HCT116 (cell line): ENCODE data around the gene SOS1. TPM values are rescaled to one million over a fixed set of nuclear protein-coding genes. Genes with fewer than 3 reads are reported as not detected.

Experiments
- ATAC-seq: fragments of 200-7000 bp; cut with Tn5 transposase; 2 replicates; pipeline ENCODE4 v1.9.1; 2020; ENCODE audit warnings: mild to moderate bottlenecking, moderate library complexity
- BruUV-seq: library from RNA; stranded (reverse); fragments of 400-500 nt; replicated peaks from 2 replicates; lab custom pipeline; 2021; lab: Mats Ljungman, UMichigan
- CTCF ChIA-PET: fragments of 300-600 bp; sonication (Branson Sonifier 250); formaldehyde crosslinking; loops from one replicate; lab custom pipeline; 2021; ENCODE audit warnings: antibody characterized with exemption; lab: Charles Lee
- POLR2A ChIA-PET: fragments of 300-600, 350-600 bp; sonication (Branson Sonifier 250); formaldehyde crosslinking; loops from one replicate; lab custom pipeline; 2021; ENCODE audit warnings: antibody characterized with exemption; lab: Charles Lee
- RAD21 ChIA-PET, 2 experiments: fragments of 300-600 bp; sonication (Branson Sonifier 250); formaldehyde crosslinking; loops; one replicate each; lab custom pipeline; 2023; ENCODE audit warnings: low total read pairs in 2 of 2; ENCODE audit not compliant: uncharacterized antibody in 2 of 2, unreplicated experiment in 2 of 2, low non-redundant PET in 1 of 2; lab: Charles Lee
- DNase-seq: peaks from one replicate; pipeline ENCODE4 v3.0.0-alpha.2; 2010; ENCODE audit warnings: low read depth, low spot score
- H2AFZ ChIP-seq: fragments of 200-600 bp; shearing (Covaris generic), sonication (generic); 2 replicates; pipeline ENCODE4 v1.6.1; 2017; ENCODE audit warnings: low read depth, mixed run types, mixed read lengths, antibody characterized with exemption, low read length; ENCODE audit not compliant: poor library complexity, severe bottlenecking
- H3K27ac ChIP-seq: 2 replicates; pipeline ENCODE4 v1.5.1; 2012; ENCODE audit warnings: low read depth, low read length
- H3K27me3 ChIP-seq: fragments of 200-600 bp; sonication (generic); 2 replicates; pipeline ENCODE4 v1.6.1; 2016; ENCODE audit warnings: mixed run types, low read length, mixed read lengths; ENCODE audit not compliant: insufficient read depth
- H3K36me3 ChIP-seq, 2 experiments: fragments of 200-500 bp in 1 of 2; fragments of 200-600 bp in 1 of 2; sonication (Bioruptor generic) in 1 of 2; sonication (generic) in 1 of 2; 2 replicates each; pipeline versions ENCODE4 v1.5.1 to v1.6.1; 2014 to 2016; ENCODE audit warnings: low read length in 2 of 2, inconsistent platforms in 1 of 2, mixed read lengths in 1 of 2, mixed run types in 1 of 2; ENCODE audit not compliant: insufficient read depth in 2 of 2, control insufficient read depth in 1 of 2
- H3K4me1 ChIP-seq, 2 experiments: fragments of 200-600 bp in 1 of 2; sonication (generic) in 1 of 2; 2 replicates each; pipeline versions ENCODE4 v1.5.1 to v1.6.1; 2012 to 2017; ENCODE audit warnings: low read length in 2 of 2, inconsistent platforms in 1 of 2, mild to moderate bottlenecking in 1 of 2, mixed read lengths in 1 of 2, mixed run types in 1 of 2, moderate library complexity in 1 of 2; ENCODE audit not compliant: insufficient read depth in 2 of 2, control insufficient read depth in 1 of 2
- H3K4me2 ChIP-seq: fragments of 200-600 bp; sonication (generic); 2 replicates; pipeline ENCODE4 v1.6.1; 2017; ENCODE audit warnings: mixed run types, low read length, mixed read lengths
- H3K4me3 ChIP-seq, 2 experiments: fragments of 200-600 bp in 1 of 2; sonication (generic) in 1 of 2; replicated peaks in 1 of 2; 2 replicates each; pipeline ENCODE4 v1.5.1; 2011 to 2016; ENCODE audit warnings: low read length in 2 of 2, control low read depth in 1 of 2, low read depth in 1 of 2, mild to moderate bottlenecking in 1 of 2, mixed read lengths in 1 of 2, mixed run types in 1 of 2
- H3K79me2 ChIP-seq: fragments of 200-600 bp; sonication (generic); 2 replicates; pipeline ENCODE4 v1.6.1; 2017; ENCODE audit warnings: mild to moderate bottlenecking, mixed run types, low read length, moderate library complexity, mixed read lengths; ENCODE audit not compliant: insufficient read depth
- H3K9ac ChIP-seq: fragments of 200-600 bp; sonication (generic); 2 replicates; pipeline ENCODE4 v1.6.1; 2016; ENCODE audit warnings: low read length, mixed read lengths
- H3K9me2 ChIP-seq: fragments of 200-600 bp; sonication (generic), shearing (Covaris generic); 2 replicates; pipeline ENCODE4 v1.6.1; 2017; ENCODE audit warnings: mixed run types, mild to moderate bottlenecking, moderate library complexity; ENCODE audit not compliant: insufficient read depth
- H3K9me3 ChIP-seq, 2 experiments: fragments of 200-500 bp in 1 of 2; fragments of 200-600 bp in 1 of 2; sonication (Bioruptor generic) in 1 of 2; sonication (generic) in 1 of 2; 2 replicates each; pipeline ENCODE4 v1.6.1; 2014 to 2017; ENCODE audit warnings: low read length in 2 of 2, mixed read lengths in 2 of 2, inconsistent platforms in 1 of 2, low read depth in 1 of 2, mild to moderate bottlenecking in 1 of 2, mixed run types in 1 of 2, moderate library complexity in 1 of 2; ENCODE audit not compliant: control insufficient read depth in 1 of 2, insufficient read depth in 1 of 2
- H4K20me1 ChIP-seq: fragments of 200-600 bp; sonication (generic), shearing (Covaris generic); 2 replicates; pipeline ENCODE4 v1.6.1; 2017; ENCODE audit warnings: mixed run types, mild to moderate bottlenecking, moderate library complexity; ENCODE audit not compliant: insufficient read depth
- EGR1 ChIP-seq: IDR thresholded peaks from 2 replicates; pipeline ENCODE4 v1.6.1; 2012; ENCODE audit warnings: low read depth
- ELF1 ChIP-seq: IDR thresholded peaks from 2 replicates; pipeline ENCODE4 v1.6.1; 2012; ENCODE audit warnings: low read depth, borderline replicate concordance
- EZH2 ChIP-seq: fragments of 200-600 bp; sonication (generic); IDR thresholded peaks from 2 replicates; pipeline ENCODE4 v1.6.1; 2017; ENCODE audit warnings: antibody characterized with exemption, mixed run types
- EZH2phosphoT487 ChIP-seq: fragments of 200-600 bp; IDR thresholded peaks from 2 replicates; pipeline ENCODE4 v1.6.1; 2018; ENCODE audit warnings: antibody characterized with exemption, borderline replicate concordance
- FOSL1 ChIP-seq: IDR thresholded peaks from 2 replicates; pipeline ENCODE4 v1.6.1; 2012; ENCODE audit warnings: low read depth
- POLR2AphosphoS5 ChIP-seq: IDR thresholded peaks from 2 replicates; pipeline ENCODE4 v1.6.1; 2011; ENCODE audit warnings: mild to moderate bottlenecking, low read depth, low read length, moderate library complexity
- SIN3A ChIP-seq: IDR thresholded peaks from 2 replicates; pipeline ENCODE4 v1.6.1; 2012; ENCODE audit warnings: low read depth
- YY1 ChIP-seq: IDR thresholded peaks from 2 replicates; pipeline ENCODE4 v1.6.1; 2011; ENCODE audit warnings: low read length, low read depth, moderate library complexity, mild to moderate bottlenecking; ENCODE audit not compliant: insufficient replicate concordance; ENCODE audit errors: extremely low read depth
- ZNF274 ChIP-seq: fragments of 200-500 bp; sonication (Bioruptor generic); IDR thresholded peaks from 2 replicates; pipeline ENCODE4 v1.6.1; 2014; ENCODE audit warnings: mild to moderate bottlenecking, low read depth, low read length, inconsistent platforms
- intact Hi-C: fragments of 100-400 bp; cut with micrococcal nuclease; formaldehyde crosslinking; loops from 2 replicates; pipeline ENCODE4 v1.10.0; 2022
- total RNA-seq: library from RNA; stranded (reverse); gene quantifications from one replicate; pipeline ENCODE4 v1.2.1, GENCODE V29; 2021; ENCODE audit not compliant: unreplicated experiment
- TF ChIP-seq, protein P1 (sequence below): IDR thresholded peaks from 2 replicates; pipeline ENCODE4 v1.6.1; 2012
- TF ChIP-seq, protein P2 (sequence below): IDR thresholded peaks from 2 replicates; pipeline ENCODE4 v1.6.1; 2012; ENCODE audit warnings: low read depth

Gene SOS1
- total RNA-seq, 1 experiment from 2014 or later, result 19.4 TPM

DNA sequence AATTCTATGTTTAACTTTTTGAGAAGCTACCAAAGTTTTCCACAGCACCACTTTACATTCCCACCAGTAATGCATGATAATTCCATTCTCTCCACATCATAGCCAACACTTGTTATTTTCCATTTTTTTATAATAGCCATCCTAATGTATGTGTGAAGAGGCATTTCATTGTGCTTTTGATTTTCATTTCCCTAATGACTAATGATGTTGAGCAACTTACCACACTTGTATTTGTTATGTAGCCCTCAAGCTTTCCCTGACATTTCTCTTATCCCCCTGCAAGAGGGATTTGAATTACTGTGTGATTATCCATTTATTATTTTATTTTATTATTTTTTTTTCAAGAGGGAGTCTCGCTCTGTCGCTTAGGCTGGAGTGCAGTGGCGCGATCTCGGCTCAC, 23.6 kb upstream of the SOS1 start:
- no peaks in the 10 kb centered on the region for H3K27me3 ChIP-seq
- no peaks in the 10 kb centered on the region for H3K4me1 ChIP-seq
- no peaks in the 10 kb centered on the region for H3K9me2 ChIP-seq
- H4K20me1 ChIP-seq, result no peaks in the 10 kb centered on the region
- intact Hi-C loops, result no loop called here
- ATAC-seq (no peak), DNase-seq (no peak)
- no peak overlapping the region for H3K27ac ChIP-seq
- H3K79me2 ChIP-seq, result no peaks in the 10 kb centered on the region
- no peak overlapping the region for H3K9ac ChIP-seq
- ChIA-PET CTCF (no interaction called here), RAD21 (no interaction called here), POLR2A (no interaction called here)
- H3K4me3 ChIP-seq, result no peak overlapping the region
- no peak overlapping the region for H2AFZ ChIP-seq
- no peaks in the 10 kb centered on the region for H3K36me3 ChIP-seq
- H3K9me3 ChIP-seq, result no peaks in the 10 kb centered on the region
- no TSS peak for BruUV-seq
- TF ChIP-seq SIN3A (no peak), EZH2phosphoT487 (no peak), POLR2AphosphoS5 (no peak), YY1 (no peak), FOSL1 (no peak), ZNF274 (no peak), ELF1 (no peak), EZH2 (no peak), EGR1 (no peak)
- TF ChIP-seq, protein P1, sequence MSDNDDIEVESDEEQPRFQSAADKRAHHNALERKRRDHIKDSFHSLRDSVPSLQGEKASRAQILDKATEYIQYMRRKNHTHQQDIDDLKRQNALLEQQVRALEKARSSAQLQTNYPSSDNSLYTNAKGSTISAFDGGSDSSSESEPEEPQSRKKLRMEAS, result no peak
- TF ChIP-seq, protein P2, sequence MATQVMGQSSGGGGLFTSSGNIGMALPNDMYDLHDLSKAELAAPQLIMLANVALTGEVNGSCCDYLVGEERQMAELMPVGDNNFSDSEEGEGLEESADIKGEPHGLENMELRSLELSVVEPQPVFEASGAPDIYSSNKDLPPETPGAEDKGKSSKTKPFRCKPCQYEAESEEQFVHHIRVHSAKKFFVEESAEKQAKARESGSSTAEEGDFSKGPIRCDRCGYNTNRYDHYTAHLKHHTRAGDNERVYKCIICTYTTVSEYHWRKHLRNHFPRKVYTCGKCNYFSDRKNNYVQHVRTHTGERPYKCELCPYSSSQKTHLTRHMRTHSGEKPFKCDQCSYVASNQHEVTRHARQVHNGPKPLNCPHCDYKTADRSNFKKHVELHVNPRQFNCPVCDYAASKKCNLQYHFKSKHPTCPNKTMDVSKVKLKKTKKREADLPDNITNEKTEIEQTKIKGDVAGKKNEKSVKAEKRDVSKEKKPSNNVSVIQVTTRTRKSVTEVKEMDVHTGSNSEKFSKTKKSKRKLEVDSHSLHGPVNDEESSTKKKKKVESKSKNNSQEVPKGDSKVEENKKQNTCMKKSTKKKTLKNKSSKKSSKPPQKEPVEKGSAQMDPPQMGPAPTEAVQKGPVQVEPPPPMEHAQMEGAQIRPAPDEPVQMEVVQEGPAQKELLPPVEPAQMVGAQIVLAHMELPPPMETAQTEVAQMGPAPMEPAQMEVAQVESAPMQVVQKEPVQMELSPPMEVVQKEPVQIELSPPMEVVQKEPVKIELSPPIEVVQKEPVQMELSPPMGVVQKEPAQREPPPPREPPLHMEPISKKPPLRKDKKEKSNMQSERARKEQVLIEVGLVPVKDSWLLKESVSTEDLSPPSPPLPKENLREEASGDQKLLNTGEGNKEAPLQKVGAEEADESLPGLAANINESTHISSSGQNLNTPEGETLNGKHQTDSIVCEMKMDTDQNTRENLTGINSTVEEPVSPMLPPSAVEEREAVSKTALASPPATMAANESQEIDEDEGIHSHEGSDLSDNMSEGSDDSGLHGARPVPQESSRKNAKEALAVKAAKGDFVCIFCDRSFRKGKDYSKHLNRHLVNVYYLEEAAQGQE, result no peak
- H3K4me2 ChIP-seq, result no peak overlapping the region
